ENCODE results near the gene CASTOR1.

The CASTOR1 gene

DNA sequence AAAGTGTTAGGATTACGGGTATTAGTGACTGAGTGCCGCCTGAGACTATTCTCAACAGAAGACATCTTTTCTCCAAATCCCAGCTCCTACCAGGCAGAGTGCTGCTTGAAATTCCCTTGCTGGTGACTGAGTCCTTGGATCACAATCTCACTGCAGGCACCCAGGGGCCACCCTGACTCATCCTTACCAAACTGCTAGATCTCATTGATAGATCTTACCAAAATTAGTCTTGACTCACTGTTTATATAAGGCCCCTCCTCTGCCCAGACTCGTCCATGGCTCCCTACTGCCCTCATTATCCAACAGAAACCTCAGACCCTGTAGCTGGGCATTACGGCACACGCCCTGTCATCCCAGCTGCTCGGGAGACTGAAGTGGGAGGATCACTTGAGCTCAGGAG, 22.7 kb upstream of the CASTOR1 start:
- H3K79me2 ChIP-seq (ENCODE audit: low read length): peaks cover 4% of the 10 kb centered on the region; the same call in 1 of the 2 replicates

GRCh38 chr22:30310881-30311771, 21.8 kb upstream of the CASTOR1 start:
- Histone ChIP-seq H3K4me2 (ENCODE audit: low read length) (peak overlapping the region; percentile 26), H3K4me1 (ENCODE audit: low read length) (peaks cover 68% of the 10 kb centered on the region), H4K20me1 (ENCODE audit: insufficient read depth, low read length) (no peaks in the 10 kb centered on the region), H3K27ac (ENCODE audit: low read length) (peak overlapping the region; percentile 22; the same call in 1 of the 2 replicates), H3K4me3 (ENCODE audit: low read length) (no peak overlapping the region), H3K27me3 (ENCODE audit: low read depth, low read length) (no peaks in the 10 kb centered on the region), H3K36me3 (replicated peaks; ENCODE audit: low read depth, low read length) (no peaks in the 10 kb centered on the region), H2AFZ (ENCODE audit: low read depth, low read length) (no peak overlapping the region), H3K9ac (ENCODE audit: low read length) (no peak overlapping the region), H3K9me3 (ENCODE audit: insufficient read depth, low read length) (no peaks in the 10 kb centered on the region), H3K79me2 (ENCODE audit: low read length) (peaks cover 4% of the 10 kb centered on the region; the same call in 1 of the 2 replicates)
- no peak for TF ChIP-seq EZH2phosphoT487 (IDR thresholded peaks at IDR 0.05; ENCODE audit: low read depth)
- TF ChIP-seq, protein P1, sequence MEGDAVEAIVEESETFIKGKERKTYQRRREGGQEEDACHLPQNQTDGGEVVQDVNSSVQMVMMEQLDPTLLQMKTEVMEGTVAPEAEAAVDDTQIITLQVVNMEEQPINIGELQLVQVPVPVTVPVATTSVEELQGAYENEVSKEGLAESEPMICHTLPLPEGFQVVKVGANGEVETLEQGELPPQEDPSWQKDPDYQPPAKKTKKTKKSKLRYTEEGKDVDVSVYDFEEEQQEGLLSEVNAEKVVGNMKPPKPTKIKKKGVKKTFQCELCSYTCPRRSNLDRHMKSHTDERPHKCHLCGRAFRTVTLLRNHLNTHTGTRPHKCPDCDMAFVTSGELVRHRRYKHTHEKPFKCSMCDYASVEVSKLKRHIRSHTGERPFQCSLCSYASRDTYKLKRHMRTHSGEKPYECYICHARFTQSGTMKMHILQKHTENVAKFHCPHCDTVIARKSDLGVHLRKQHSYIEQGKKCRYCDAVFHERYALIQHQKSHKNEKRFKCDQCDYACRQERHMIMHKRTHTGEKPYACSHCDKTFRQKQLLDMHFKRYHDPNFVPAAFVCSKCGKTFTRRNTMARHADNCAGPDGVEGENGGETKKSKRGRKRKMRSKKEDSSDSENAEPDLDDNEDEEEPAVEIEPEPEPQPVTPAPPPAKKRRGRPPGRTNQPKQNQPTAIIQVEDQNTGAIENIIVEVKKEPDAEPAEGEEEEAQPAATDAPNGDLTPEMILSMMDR (IDR thresholded peaks at IDR 0.05; ENCODE audit: low read depth, low read length): no peak

More for the DNA sequence above, 22.7 kb upstream of the CASTOR1 start:
- Histone ChIP-seq H3K27me3 (ENCODE audit: low read depth, low read length) (no peaks in the 10 kb centered on the region), H3K9ac (ENCODE audit: low read length) (no peak overlapping the region), H3K36me3 (replicated peaks; ENCODE audit: low read depth, low read length) (no peaks in the 10 kb centered on the region), H3K4me2 (ENCODE audit: low read length) (no peak overlapping the region), H3K9me3 (ENCODE audit: insufficient read depth, low read length) (no peaks in the 10 kb centered on the region), H3K27ac (ENCODE audit: low read length) (no peak overlapping the region), H4K20me1 (ENCODE audit: insufficient read depth, low read length) (no peaks in the 10 kb centered on the region), H3K4me3 (ENCODE audit: low read length) (no peak overlapping the region), H3K4me1 (ENCODE audit: low read length) (peaks cover 58% of the 10 kb centered on the region), H2AFZ (ENCODE audit: low read depth, low read length) (no peak overlapping the region)
- no peak for TF ChIP-seq EZH2phosphoT487 (IDR thresholded peaks at IDR 0.05; ENCODE audit: low read depth)
- TF ChIP-seq, protein P1 (IDR thresholded peaks at IDR 0.05; ENCODE audit: low read depth, low read length): no peak

GRCh38 chr22:30309951-30310741, 20.8 kb upstream of the CASTOR1 start:
- H3K36me3 ChIP-seq (replicated peaks; ENCODE audit: low read depth, low read length): no peaks in the 10 kb centered on the region
- no peaks in the 10 kb centered on the region for H4K20me1 ChIP-seq (ENCODE audit: insufficient read depth, low read length)
- TF ChIP-seq, protein P1 (IDR thresholded peaks at IDR 0.05; ENCODE audit: low read depth, low read length): no peak
- TF ChIP-seq EZH2phosphoT487 (IDR thresholded peaks at IDR 0.05; ENCODE audit: low read depth): no peak
- H3K4me2 ChIP-seq (ENCODE audit: low read length): peak overlapping the region; percentile 26
- peaks cover 71% of the 10 kb centered on the region for H3K4me1 ChIP-seq (ENCODE audit: low read length)
- H3K9me3 ChIP-seq (ENCODE audit: insufficient read depth, low read length): no peaks in the 10 kb centered on the region
- H3K79me2 ChIP-seq (ENCODE audit: low read length): no peaks in the 10 kb centered on the region
- H3K27me3 ChIP-seq (ENCODE audit: low read depth, low read length): no peaks in the 10 kb centered on the region
- no peak overlapping the region for H3K9ac ChIP-seq (ENCODE audit: low read length)
- H3K4me3 ChIP-seq (ENCODE audit: low read length): no peak overlapping the region
- H2AFZ ChIP-seq (ENCODE audit: low read depth, low read length): no peak overlapping the region
- peak overlapping the region; percentile 22 for H3K27ac ChIP-seq (ENCODE audit: low read length)
